ENCODE results near the gene UBE2K.
"Not testable (repeated sequence)": the region's sequence is repeated elsewhere in the genome, so short reads cannot be mapped to it uniquely, and the experiment has no call there.

UBE2K gene

GRCh38 chr4:39761005-39761667 lies 63.2 kb downstream of the UBE2K start:
- DNase-seq (ENCODE audit: low read depth), result no peak
- no peak for TF ChIP-seq CTCF (conservative IDR thresholded peaks at IDR 0.05; ENCODE audit: low read depth, low read length)
- no peak overlapping the region for H3K4me3 ChIP-seq (ENCODE audit: low read depth, low read length)

- no peak for TF ChIP-seq CTCF (conservative IDR thresholded peaks at IDR 0.05; ENCODE audit: low read depth, low read length)
- no peak for DNase-seq (ENCODE audit: low read depth)
- H3K4me3 ChIP-seq (ENCODE audit: low read depth, low read length), result no peak overlapping the region
Measured at GRCh38 chr4:39763714-39764572, 66.0 kb downstream of the UBE2K start.

GRCh38 chr4:39770005-39770404 lies 72.1 kb downstream of the UBE2K start:
- no peak for DNase-seq (ENCODE audit: low read depth)
- TF ChIP-seq CTCF (conservative IDR thresholded peaks at IDR 0.05; ENCODE audit: low read depth, low read length), result no peak
- no peak overlapping the region for H3K4me3 ChIP-seq (ENCODE audit: low read depth, low read length)

- H3K4me3 ChIP-seq (ENCODE audit: low read depth, low read length), result no peak overlapping the region
- TF ChIP-seq CTCF (conservative IDR thresholded peaks at IDR 0.05; ENCODE audit: low read depth, low read length), result no peak
- no peak for DNase-seq (ENCODE audit: low read depth)
Measured at GRCh38 chr4:39770471-39770870, 72.5 kb downstream of the UBE2K start.

- TF ChIP-seq CTCF (conservative IDR thresholded peaks at IDR 0.05; ENCODE audit: low read depth, low read length), result no peak
- DNase-seq (ENCODE audit: low read depth), result no peak
- H3K4me3 ChIP-seq (ENCODE audit: low read depth, low read length), result no peak overlapping the region
Measured at GRCh38 chr4:39770969-39771724, 73.2 kb downstream of the UBE2K start.

- H3K4me3 ChIP-seq (ENCODE audit: low read depth, low read length); DNase-seq (ENCODE audit: low read depth): not testable (repeated sequence)
Measured at GRCh38 chr4:39781988-39782387, 84.1 kb downstream of the UBE2K start.

- TF ChIP-seq CTCF (conservative IDR thresholded peaks at IDR 0.05; ENCODE audit: low read depth, low read length), result no peak
- no peak for DNase-seq (ENCODE audit: low read depth)
- H3K4me3 ChIP-seq (ENCODE audit: low read depth, low read length), result no peak overlapping the region
Measured at GRCh38 chr4:39785083-39785482, 87.1 kb downstream of the UBE2K start.
